HG03097 (cell line): ENCODE data around the gene PNPLA7.

ENCODE experiments used
- ATAC-seq: cut with Tn5 transposase; IDR thresholded peaks from one replicate; pipeline ENCODE4 v1.9.1; 2021; ENCODE audit not compliant: unreplicated experiment, low FRiP score

PNPLA7 gene

DNA sequence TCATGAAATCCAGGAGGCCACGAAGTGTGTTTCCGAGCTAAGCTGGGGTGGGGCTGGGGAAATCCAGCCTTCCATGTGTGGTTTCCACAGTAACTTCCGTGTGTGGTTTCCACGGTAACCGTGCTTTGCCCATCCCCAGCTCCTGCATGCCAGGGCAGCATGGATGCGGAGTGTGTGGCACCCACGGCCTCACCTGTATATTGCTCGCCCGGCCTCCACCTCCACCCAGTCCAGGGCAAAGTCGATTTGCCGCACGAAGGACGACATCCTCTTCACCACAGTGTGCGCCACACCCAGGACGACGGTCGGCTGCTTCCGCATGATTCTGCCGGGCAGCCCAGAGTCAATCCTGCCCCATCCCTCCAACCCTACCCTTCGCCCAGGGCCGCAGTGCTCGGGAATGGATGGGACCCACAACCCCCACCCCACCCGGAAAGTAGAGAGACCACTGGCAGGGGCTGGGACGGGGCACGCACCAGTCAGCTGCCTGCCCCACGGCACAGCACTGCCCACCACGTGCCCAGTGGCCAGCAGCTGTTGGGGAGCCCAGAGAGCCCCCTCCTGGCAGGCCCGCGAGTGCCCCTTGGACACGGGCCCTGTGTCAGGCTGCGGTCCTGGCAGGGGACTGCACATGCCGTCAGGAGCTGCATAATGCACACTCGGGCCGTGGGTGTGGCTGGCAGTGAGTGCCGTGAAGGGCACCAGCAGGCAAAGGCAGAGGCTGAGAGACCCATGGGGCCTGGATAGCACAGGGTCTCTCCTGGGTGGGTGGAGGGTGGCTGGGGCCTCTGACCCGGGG lies 52.1 kb downstream of the PNPLA7 start:
- no peak for ATAC-seq

DNA sequence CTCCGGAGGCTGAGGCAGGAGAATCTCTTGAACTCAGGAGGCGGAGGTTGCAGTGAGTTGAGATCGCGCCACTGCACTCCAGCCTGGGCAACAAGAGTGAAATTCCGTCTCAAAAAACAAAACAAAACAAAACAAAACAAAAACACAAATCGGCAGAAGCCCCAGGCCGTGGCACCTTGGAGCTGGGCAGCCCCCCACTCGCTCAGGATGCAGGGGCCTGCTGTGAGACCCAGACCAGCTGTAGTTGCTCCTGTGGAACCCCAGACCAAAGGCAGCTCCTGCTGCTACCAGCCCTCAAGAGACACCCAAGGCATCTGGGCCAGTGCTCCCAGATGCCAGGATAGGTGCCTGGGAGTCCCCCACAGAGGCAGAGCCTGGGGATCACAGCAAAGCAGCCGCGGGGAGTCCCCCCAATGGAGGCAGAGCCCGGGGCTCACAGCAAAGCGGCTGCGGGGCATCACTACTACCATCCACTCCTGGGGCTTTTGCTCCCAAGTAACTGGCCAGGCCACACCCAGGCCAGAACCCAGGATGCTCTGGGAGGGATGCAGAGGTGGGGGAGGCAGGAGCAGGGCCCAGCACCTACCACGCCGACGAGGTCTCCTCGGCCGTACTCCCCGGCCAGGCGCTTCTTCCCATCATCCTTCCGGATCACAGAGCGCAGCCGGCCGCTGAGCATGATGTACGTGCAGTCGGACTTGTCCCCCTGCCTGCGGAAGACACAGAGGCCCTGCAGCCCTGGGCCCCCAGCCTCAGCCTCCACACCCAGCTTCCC lies 53.4 kb downstream of the PNPLA7 start:
- no peak for ATAC-seq

DNA sequence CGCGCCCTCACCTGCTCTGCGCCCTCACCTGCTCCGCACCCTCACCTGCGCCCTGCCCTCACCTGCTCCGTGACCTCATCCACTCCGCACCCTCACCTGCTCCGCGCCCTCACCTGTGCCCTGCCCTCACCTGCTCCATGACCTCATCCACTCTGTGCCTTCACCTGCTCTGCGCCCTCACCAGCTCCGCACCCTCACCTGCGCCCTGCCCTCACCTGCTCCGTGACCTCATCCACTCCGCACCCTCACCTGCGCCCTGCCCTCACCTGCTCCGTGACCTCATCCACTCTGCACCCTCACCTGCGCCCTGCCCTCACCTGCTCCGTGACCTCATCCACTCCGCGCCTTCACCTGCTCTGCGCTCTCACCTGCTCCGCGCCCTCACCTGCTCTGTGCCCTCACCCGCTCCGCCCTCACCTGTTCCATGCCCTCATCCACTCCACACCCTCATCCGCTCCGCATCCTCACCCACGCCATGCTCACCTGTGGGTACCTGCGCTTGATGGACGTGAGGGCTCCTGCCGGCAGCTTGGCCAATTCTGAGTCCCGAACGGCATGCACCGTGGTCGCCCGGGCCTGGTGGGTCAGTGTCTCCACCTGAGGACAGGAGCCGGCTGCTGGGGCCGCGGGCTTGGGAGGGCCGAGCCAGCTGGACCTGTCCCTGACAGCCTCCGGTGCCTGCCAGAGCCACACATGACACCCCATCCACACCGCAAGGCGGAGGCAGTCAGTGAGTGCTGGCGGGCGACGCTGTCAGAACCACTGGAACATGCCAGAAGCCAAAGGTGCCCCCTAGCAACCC lies 55.5 kb downstream of the PNPLA7 start:
- no peak for ATAC-seq

DNA sequence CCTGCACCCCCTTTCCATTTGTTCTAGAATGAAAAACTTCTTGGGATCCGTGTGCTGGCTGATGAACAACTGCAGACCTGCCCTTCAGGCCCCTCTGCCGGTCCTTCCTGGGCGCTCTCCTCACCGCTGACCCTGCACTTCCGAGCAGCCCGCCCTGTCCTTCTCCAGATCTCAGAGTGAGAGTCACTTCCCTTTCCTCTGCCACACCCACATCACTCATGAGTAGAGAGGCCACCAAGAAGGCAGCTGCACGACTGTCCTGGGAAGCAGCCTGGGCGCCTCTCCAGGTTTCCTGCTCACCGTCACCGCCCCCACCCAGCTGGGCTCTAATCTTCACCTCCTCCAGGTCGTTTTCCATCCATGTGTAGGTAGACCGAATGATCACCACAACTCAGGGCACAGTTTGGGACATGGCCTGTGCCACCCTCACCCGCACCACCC lies 56.1 kb downstream of the PNPLA7 start:
- no peak for ATAC-seq

DNA sequence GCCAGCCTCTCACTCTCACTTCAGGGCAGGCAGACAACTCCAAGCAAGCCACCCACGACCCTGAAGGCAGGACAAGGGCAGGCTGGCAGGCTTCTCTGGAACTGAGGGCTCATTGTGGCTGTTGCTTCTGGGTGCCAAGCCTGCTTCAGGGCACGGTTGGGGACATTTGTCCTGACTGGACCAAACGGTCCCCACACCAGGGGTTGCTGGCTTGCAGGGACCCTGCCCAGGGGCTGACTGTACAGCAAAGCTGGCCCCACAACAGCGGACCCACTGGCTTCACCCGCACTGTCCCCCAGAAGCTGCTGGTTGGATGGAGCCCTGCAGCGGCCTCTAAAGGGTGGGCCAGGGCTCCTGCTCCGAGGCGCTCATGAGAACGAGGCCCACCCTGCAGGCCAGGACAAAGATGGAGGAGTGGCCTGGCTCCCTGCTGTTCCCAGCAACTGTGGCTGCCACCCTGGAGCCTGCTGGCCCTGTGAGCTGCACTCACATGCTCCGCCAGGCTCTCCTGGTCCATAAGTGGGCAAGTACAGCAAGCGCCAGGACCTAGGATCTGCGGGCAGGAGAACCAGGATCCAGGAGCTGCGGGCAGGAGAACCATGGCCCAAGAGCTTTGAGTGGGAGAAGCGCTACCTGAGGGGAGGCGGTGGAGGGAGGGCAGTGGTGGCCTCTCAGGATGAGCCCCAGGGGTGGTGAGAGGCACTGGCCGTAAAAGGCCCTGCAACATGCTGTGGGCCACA lies 56.7 kb downstream of the PNPLA7 start:
- ATAC-seq = no peak

DNA sequence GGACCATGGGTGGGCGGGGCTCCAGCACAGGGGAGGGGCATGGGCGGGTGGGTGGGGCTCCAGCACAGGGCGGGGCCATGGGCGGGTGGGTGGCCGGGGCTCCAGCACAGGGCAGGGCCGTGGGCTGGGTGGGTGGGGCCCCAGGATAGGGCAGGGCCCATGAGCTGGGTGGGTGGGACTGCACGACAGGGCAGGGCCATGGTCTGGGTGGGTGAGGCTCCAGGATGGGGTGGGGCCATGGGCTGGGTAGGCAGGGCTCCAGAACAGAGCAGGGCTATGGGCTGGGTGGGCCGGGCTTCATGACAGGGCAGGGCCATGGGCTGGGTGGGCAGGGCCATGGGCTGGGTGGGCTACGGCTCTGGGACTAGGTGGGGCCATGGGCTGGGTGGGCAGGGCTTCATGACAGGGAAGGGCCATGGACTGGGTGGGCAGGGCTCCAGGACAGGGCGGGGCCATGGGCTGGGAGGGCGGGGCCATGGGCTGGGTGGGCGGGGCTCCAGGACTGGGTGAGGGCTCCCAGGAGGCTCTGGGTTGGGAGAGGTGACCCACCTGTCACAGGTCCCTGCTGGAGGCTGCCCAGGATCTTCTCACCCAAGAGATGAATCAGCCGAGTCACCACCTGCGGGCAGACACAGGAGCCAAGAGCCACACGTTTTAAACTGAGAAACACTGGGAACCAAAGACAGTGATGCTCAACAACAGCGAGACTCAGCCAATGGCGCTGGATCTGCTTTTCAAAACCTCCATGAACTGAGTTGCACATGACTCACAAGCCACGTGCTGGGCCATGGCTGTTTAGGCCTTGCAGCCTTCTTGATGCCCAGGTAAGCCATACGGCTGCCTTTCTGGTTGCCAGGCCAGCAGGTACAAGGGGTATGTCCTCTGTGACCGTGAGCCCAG lies 57.5 kb downstream of the PNPLA7 start:
- no peak for ATAC-seq

DNA sequence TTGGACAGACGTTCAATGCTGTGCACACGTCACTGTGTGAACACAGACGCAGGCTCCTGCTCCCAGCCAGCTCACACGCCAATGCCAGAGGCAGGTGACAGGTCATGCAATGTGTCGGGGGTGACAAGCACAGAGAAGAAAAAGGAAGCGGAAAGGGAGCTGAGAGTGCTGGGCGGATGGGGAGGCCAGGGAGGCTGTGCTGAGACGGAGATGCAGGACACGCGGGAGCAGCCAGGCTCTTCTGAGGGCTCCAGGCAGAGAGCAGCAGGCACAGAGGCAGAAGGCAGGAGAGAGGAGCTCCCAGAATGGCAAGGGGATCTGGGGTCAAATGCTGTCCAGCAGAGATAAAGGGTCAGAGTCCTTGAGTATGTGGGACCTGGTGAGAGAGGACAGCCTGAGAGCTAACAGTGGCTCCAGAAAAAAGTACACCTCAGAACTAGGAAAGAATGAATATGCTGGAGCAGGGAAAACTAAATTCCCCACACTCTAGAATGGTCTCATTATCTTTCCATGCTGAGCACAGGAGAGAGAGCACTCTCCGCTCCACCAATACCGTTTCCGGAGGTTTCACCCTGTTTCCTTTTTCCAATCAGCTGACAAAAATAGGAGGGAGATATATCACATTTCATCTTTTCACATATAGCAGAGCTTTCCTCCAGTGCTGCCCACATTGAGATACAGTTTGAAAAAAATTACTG lies 58.3 kb downstream of the PNPLA7 start:
- no peak for ATAC-seq

DNA sequence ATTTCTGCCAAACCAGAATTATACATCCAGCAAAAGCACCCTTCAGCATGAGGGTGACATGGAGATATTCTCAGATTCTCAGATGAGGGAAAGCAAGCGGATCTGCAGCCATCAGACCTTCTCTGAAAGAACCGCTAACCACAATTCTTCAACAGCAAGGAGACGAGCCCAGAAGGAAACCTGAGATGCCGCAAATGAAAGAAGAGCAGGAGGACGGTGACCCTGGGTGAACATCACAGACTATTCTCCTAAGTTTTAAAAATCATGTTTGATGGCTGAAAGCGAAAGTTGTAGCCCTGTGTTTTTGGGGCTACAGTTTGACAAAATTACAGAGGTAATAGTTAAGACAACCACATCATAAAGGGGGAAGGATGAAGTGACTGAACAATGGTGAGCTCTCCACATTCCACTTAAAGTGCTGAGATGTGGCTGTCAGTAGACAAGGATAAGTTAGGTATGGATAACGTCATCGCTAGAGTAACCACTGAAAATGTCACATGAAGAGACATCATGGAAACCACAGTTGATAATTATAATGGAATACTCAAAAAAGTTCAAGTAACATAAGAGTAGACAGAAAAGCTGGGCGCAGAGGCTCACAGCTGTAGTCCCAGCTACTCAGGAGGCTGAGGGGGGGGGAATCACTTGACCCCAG lies 59.5 kb downstream of the PNPLA7 start:
- no peak for ATAC-seq

DNA sequence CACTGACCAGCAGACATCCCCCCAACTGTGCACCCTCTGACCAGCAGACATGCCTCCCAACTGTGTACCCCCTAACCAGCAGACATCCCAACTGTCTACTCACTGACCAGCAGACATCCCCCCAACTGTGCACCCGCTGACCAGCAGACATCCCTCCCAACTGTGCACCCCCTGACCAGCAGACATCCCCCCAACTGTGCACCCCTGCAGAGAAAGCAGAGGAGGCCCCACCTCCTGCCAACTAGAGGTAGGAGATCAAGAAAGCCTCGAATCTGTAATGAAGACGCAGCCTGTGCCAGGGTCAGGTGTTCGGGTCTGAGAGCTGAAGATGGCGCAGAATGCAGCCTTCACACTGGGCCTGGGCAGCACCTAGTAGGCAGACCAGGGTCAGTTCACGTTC lies 61.3 kb downstream of the PNPLA7 start:
- ATAC-seq = no peak

DNA sequence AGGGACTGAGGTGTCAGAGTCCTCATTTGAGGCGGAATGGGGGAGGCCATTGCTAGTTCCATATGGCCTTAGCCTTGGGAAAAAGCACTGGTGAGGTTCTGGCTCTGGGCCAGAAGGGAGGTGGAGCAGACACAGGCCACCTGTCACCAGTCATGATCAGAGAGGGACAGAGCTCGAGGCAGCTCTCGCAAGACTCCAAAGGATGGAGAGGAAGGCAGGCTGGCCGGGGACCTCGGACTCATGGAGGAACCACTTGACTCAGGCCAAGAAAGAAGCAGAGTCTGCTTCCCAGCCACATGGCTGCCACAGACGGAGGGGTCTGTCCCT lies 61.9 kb downstream of the PNPLA7 start:
- no peak for ATAC-seq

DNA sequence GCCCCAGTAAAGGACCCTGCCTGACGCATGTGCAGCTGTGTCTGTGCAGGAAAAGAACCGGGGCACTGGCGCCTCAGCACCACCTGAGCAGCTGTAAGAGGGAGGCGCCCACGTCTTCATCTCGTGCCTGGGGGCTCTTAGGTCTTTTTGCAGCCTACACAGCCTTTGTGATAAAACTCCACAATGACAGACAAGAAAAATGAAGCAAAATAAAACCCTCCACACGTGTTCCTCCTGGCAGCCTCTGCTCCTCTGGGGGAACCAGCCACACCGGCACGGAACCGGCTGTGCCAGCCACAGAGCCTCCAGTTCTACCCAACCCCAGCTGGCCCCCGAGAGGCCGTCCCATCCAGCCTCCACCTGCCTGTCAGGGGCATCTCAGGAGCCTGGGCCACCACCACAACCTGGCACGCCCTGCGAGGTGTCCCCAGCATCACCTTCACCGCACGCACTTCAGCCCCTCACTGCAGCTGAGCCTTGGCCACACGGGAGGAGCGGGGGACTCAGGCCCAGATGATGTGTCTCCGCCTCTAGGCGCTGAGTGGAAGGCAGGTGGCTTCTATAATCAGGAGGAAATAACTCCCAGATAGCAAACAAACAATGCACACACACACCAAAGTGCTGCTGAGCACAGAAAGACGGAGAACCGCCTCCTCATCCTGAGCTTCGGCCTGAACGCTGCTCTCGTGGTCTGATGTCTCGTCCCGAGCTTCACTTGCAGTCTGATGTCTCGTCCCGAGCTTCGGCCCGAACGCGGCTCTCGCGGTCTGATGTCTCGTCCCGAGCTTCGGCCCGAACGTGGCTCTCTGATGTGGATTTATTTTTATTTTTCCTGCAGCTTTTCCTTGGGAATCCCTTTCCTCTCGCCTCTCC lies 62.5 kb downstream of the PNPLA7 start:
- ATAC-seq = no peak

DNA sequence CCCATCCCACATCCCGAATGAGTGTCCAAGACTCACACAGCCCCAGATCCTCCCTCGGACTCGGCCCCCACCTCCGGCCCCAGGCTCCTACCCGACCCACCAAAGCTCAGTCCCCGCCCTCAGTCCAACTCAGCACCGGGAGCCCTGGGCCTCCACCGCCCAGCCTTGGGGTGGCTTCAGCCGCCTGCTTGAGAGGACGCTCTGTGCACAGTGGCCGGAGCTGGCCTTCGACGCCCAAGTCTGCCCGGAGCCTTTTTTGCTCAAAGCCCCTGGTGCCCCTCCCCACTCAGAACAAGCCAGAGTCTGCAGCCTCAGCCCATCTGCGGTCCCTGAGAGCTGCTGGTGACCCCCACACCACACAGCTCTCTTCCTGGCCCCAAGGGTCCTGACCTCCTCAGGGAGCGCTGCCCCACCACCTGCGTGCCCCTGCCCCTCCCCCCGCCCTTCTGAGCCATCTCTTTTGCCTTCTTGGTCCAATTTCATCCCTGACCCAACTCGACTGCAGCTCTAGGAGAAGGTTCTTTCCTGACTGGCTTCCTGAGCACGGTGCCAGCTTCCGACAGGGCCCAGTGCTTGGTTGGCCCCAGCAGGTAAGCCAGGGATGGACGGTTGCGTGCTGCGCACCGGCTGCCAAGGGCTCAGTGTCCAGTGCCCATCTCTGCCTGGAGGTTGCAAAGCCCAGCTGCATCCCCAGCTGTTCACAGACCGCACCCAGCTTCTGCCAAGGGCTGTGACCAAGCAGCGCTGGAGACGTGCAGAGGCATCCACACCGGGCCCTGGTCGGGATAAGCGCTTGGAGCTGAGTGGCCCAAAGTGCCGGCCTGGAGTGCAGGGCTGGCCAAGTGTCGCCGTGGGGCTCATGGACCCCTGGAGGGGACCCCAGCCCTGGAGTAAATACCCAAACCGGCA lies 63.4 kb downstream of the PNPLA7 start:
- ATAC-seq = no peak

DNA sequence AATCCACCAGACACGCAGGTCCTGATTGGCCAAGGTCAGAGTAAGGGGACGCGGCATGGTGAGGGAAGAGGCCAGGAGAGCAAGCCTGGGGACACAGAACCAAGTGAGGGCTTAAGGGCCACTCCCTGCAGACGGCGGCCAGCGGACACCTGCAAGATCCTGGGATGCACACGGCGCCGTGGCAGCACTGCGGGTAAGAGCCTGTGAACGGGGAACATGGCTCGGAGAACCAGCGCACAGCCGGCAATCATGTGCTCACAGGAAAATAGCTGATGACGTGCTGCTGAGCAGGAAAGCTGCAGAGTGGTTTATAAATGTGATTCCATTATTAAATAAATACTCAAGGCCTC lies 64.1 kb downstream of the PNPLA7 start:
- no peak for ATAC-seq

DNA sequence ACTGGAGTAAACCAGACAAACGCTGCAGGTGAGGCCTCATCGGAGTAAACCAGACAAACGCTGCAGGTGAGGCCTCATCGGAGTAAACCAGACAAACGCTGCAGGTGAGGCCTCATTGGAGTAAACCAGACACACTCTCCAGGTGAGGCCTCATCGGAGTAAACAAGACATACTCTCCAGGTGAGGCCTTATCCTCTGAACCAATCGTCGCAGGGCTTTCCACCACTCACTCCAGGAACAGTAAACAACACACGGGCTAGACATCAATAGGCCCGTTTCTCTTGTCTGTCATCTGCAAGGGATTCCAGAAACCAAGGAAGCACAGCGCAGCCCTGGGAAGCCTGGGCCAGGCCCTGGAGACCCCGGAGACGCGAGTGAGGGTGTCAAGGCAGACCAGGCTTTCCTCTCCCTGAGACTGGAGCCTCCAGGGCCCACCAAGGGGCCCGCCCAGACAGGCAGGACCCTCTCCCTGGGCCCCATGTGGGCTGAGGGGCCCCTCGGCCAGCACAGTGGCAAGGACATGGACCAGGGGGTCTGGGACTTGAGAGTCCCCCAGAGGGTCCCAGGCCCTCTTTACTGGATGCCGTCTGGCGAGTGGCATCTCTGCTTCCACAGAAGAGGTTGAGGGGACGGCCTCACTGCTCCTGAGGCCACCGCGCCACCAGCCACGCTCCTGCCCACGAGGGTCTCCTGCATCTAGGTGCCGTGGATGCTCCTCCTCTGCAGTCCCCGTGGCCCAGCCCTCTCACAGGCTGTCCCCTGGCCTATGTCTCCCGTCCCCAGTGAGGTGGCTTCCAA lies 64.7 kb downstream of the PNPLA7 start:
- no peak for ATAC-seq

DNA sequence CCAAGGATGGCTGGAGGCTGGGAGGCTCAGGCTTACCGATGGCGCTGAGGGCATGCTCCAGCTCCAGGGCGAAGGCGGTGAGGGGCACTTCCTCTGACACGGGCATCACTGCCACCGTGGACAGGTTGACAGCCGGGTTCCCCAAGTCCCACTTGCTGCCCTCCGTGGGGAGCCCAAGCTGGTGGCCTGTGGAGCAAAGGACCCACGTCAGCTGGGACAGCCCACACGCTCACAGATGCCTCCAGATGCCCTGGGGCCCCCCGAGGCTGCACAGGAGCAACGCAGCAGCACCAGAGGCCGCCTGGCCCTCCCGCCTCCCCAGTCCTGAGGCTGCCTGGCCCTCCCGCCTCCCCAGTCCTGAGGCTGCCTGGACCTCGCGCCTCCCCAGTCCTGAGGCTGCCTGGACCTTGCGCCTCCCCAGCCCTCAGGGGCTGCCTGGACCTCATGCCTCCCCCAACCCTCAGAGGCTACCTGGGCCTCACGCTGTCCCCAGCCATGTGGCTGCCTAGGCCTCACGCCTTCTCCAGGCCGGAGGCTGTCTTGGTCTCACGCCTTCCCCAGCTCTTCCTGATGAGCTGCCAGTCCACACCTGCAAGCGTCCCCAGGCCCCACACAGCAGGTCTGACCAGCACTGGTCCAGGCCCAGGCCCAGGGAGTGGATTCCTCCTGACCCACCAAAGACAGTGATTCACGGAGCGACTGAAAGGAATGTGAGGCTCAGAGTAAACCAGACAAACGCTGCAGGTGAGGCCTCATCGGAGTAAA lies 65.5 kb downstream of the PNPLA7 start:
- no peak for ATAC-seq
